Measurements from ENCODE around the gene NFIC. TPM values are rescaled to one million over a fixed set of nuclear protein-coding genes. Genes with fewer than 3 reads are reported as not detected.
"Not testable (repeated sequence)": the region's sequence is repeated elsewhere in the genome, so short reads cannot be mapped to it uniquely, and the experiment has no call there.

NFIC gene
- total RNA-seq, 4 donors from 2014 or later = 165 to 297 (median 211) TPM

DNA sequence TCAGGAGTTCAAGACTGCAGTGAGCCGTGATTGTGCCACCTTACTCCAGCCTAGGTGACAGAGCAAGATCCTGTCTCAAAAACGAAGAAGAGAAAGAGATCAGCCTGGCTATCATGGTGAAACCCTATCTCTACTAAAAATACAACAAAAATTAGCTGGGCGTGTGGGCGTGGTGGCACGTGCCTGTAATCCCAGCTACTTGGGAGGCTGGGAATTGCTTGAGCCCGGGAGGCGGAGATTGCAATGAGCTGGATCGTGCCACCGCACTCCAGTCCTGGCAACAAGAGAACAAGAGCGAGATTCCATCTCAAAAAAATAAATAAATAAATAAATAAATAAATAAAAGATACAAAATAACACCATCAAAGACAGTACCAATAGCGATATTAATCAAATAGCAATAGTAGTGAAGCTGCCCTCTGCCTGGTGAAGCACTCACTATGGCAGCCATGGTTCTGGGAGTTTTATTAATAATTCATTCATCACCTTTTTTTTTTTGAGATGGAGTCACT is 53.9 kb downstream of the NFIC start:
- no peak for TF ChIP-seq POLR2A (IDR thresholded peaks at IDR 0.05; ENCODE audit: low read depth)
- no peak for TF ChIP-seq EP300 (IDR thresholded peaks at IDR 0.05)
- TF ChIP-seq CTCF (IDR thresholded peaks at IDR 0.05) = no peak
- TF ChIP-seq POLR2AphosphoS5 (IDR thresholded peaks at IDR 0.05) = no peak
- H3K36me3 ChIP-seq = peaks cover 4 to 31% (median 19%) of the 10 kb centered on the region in 4 donors
- DNase-seq (ENCODE audit: extremely low spot score) = no peak
- H3K4me3 ChIP-seq = no peak overlapping the region
- WGBS = 89% methylated on average over 11 of the region's 11 CpGs
- peaks cover 11 to 73% (median 54%) of the 10 kb centered on the region in 4 donors for H3K4me1 ChIP-seq
- no peaks in the 10 kb centered on the region for H3K27me3 ChIP-seq
- H3K27ac ChIP-seq (replicated peaks in 1 of 4) = peak overlapping the region; percentile 46 to 96 (median 76)
- intact Hi-C loops (cut with DNase I) = loop anchor here (10.0 kb wide), 1 partner anchor 55 kb away; the partner anchor contains the start of gene NFIC
- H3K9me3 ChIP-seq = no peaks in the 10 kb centered on the region

GRCh38 chr19:3420909-3421619 is 54.7 kb downstream of the NFIC start:
- Histone ChIP-seq H3K4me1 (peaks cover 11 to 79% (median 56%) of the 10 kb centered on the region in 4 donors), H3K9me3 (no peaks in the 10 kb centered on the region), H3K27me3 (no peaks in the 10 kb centered on the region), H3K36me3 (peaks cover 4 to 29% (median 25%) of the 10 kb centered on the region in 4 donors), H3K4me3 (no peak overlapping the region), H3K27ac (replicated peaks in 1 of 4) (peak overlapping the region; percentile 44 to 96 (median 86))
- TF ChIP-seq POLR2AphosphoS5 (IDR thresholded peaks at IDR 0.05) (peak in 1 of 2 donors; percentile 12), POLR2A (IDR thresholded peaks at IDR 0.05; ENCODE audit: low read depth) (no peak), CTCF (IDR thresholded peaks at IDR 0.05) (no peak), EP300 (IDR thresholded peaks at IDR 0.05) (no peak)
- 86% methylated on average over 27 of the region's 33 CpGs for WGBS
- no peak for DNase-seq (ENCODE audit: extremely low spot score)
- intact Hi-C loops (cut with DNase I) = loop anchor here (10.0 kb wide), 1 partner anchor 56 kb away; the partner anchor contains the start of gene NFIC

DNA sequence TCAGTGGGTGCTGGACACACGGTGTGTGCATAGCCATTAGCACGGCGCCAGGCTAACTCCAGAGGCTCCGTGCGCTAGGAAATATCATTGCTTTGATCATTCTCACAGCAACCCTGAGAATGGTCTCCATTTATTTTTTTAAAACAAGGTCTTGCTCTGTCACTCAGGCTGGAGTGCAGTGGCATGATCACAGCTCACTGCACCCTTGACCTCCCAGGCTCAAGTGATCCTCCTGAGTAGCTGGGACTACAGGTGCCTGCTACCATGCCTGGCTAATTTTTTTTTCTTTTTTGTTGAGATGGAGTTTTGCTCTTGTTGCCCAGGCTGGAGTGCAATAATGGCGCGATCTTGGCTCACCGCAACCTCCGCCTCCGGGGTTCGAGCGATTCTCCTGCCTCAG is 55.3 kb downstream of the NFIC start:
- Histone ChIP-seq H3K36me3 (peaks cover 8 to 35% (median 30%) of the 10 kb centered on the region in 4 donors), H3K4me1 (peaks cover 14 to 84% (median 62%) of the 10 kb centered on the region in 4 donors), H3K27ac (replicated peaks in 1 of 4) (peak overlapping the region; percentile 44 to 96 (median 86))
- WGBS = 86% methylated on average over 12 of the region's 12 CpGs
- intact Hi-C loops (cut with DNase I) = loop anchor here (10.0 kb wide), 1 partner anchor 57 kb away; the partner anchor contains the start of gene NFIC
- not testable (repeated sequence) for H3K27me3 ChIP-seq; H3K9me3 ChIP-seq; H3K4me3 ChIP-seq; DNase-seq (ENCODE audit: extremely low spot score)

- H3K4me3 ChIP-seq = peak overlapping the region in 2 of 4 donors; percentile 4 to 18
- peaks cover 26 to 93% (median 73%) of the 10 kb centered on the region in 4 donors for H3K4me1 ChIP-seq
- intact Hi-C loops (cut with DNase I) = loop anchor here (10.0 kb wide), 1 partner anchor 59 kb away; the partner anchor contains the start of gene NFIC
- H3K9me3 ChIP-seq = no peaks in the 10 kb centered on the region
- TF ChIP-seq POLR2A (IDR thresholded peaks at IDR 0.05; ENCODE audit: low read depth) (no peak), EP300 (IDR thresholded peaks at IDR 0.05) (no peak), CTCF (IDR thresholded peaks at IDR 0.05) (no peak), POLR2AphosphoS5 (IDR thresholded peaks at IDR 0.05) (no peak)
- no peak for DNase-seq (ENCODE audit: extremely low spot score)
- H3K27me3 ChIP-seq = no peaks in the 10 kb centered on the region
- peaks cover 12 to 43% (median 34%) of the 10 kb centered on the region in 4 donors for H3K36me3 ChIP-seq
- peak overlapping the region; percentile 76 to 96 (median 88) for H3K27ac ChIP-seq (replicated peaks in 1 of 4)
- 57% methylated on average over 22 of the region's 29 CpGs for WGBS
These were observed 56.9 kb downstream of the NFIC start for GRCh38 chr19:3423183-3423829.

- TF ChIP-seq POLR2AphosphoS5 (IDR thresholded peaks at IDR 0.05) (no peak), EP300 (IDR thresholded peaks at IDR 0.05) (no peak), CTCF (IDR thresholded peaks at IDR 0.05) (no peak), POLR2A (IDR thresholded peaks at IDR 0.05; ENCODE audit: low read depth) (no peak)
- Histone ChIP-seq H3K36me3 (peaks cover 10 to 31% (median 25%) of the 10 kb centered on the region in 4 donors), H3K9me3 (no peaks in the 10 kb centered on the region), H3K27ac (replicated peaks in 1 of 4) (peak overlapping the region; percentile 93 to 97 (median 96)), H3K27me3 (no peaks in the 10 kb centered on the region), H3K4me3 (no peak overlapping the region), H3K4me1 (peaks cover 52 to 98% (median 93%) of the 10 kb centered on the region in 4 donors)
- intact Hi-C loops (cut with DNase I) = loop anchor here (10.0 kb wide), 1 partner anchor 62 kb away; the partner anchor contains the start of gene NFIC
- DNase-seq (ENCODE audit: extremely low spot score) = no peak
- WGBS = 88% methylated on average over 9 of the region's 9 CpGs
These were observed 60.0 kb downstream of the NFIC start for GRCh38 chr19:3426433-3426832.

GRCh38 chr19:3430366-3430680 is 63.9 kb downstream of the NFIC start:
- H3K4me3 ChIP-seq = peak overlapping the region in 1 of 4 donors; percentile 16
- peaks cover 20 to 53% (median 41%) of the 10 kb centered on the region in 4 donors for H3K36me3 ChIP-seq

More at GRCh38 chr19:3430366-3430680, 63.9 kb downstream of the NFIC start:
- WGBS = 67% methylated on average over 5 of the region's 5 CpGs
- intact Hi-C loops (cut with DNase I); H3K9me3 ChIP-seq; DNase-seq (ENCODE audit: extremely low spot score); H3K27me3 ChIP-seq: not testable (repeated sequence)
- peak overlapping the region; percentile 93 to 97 (median 96) for H3K27ac ChIP-seq (replicated peaks in 1 of 4)
- H3K4me1 ChIP-seq = peaks cover 62 to 99% (median 98%) of the 10 kb centered on the region in 4 donors
